Pons (tissue), 1 donor: Measurements from ENCODE around the gene ATXN2L.
"Not testable (repeated sequence)": the region's sequence is repeated elsewhere in the genome, so short reads cannot be mapped to it uniquely, and the experiment has no call there.

Experiments used
- DNase-seq: peaks from one replicate; pipeline ENCODE4 v3.0.0-alpha.2; 2016; ENCODE audit warnings: low spot score

Gene ATXN2L

DNA sequence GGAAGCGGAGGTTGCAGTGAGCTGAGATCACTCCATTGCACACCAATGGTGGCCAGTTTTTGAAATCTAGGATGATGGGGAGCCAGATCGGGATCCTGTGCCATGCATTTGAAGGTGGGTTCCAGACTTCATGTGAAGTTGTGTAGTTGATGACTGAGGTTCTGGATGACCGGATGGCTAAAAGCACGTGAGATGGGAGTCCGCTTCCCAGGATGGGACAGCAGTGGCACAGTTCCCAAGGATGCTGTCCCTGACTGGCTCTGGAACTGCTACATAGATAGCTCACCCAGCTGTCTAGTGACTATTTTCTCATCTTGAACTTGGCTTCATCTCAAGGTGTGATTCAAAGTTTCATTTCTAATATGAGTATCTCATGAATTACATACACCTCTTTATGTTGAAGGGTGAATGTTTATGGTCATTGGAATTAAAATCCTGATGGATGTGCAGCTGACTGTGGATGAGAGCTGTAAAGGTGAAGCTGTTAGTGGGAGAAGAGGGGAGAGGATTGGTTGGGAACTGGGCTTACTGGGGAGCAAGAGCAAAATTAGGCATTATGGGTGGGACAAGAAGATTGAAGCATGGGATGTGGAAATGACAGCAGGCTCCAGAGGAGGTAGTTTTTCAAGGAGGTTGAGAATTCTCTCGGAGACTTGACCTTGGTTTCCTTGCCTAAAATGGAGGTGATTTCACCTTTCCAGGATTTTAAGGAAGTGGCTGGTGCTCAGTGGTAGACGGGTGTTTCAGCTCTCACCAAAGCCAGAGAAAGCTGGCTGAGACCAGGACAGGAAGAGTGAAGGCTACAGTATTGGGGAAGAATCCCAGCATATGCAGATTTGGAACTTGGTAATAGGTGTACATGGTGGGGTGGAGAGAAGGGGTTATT, 15.1 kb downstream of the ATXN2L start:
- DNase-seq: no peak

DNA sequence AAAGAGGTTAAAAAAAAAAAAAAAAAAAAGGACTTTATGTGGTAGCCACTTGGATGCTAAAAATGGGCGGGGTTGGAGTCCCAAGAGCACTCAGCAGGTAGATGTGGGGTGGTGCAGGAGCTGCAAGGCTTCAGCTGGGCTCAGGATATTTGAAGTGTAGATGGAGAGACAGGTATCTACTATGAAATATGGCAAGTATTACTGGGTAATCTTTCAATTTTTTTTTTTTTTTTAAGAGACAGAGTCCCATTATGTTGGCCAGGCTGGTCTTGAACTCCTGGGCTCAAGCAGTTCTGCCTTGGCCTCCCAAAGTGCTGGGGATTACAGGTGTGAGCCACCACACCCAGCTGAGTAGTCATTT, 15.7 kb downstream of the ATXN2L start:
- no peak for DNase-seq

DNA sequence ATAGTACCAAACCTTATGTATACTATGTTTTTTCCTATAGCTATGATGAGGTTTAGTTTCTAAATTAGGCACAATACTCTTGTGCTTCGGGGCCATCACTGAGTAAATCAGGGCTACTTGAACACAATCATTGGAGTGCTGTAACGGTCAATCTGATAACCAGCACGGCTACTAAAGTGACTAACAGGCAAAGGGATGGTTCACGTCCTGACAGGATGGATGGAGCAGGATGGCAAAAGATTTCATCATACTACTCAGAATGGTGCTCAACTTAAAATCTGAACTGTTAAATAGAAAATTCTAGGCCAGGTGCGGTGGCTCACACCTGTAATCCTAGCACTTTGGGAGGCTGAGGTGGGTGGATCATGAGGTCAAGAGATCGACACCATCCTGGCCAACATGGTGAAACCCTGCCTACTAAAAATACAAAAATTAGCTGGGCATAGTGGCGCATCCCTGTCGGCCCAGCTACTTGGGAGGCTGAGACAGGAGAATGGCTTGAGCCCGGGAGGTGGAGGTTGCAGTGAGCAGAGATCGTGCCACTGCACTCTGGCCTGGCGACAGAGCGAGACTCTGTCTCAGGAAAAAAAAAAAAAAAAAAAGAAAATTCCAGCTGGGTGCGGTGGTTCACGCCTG, 16.3 kb downstream of the ATXN2L start:
- DNase-seq: no peak

DNA sequence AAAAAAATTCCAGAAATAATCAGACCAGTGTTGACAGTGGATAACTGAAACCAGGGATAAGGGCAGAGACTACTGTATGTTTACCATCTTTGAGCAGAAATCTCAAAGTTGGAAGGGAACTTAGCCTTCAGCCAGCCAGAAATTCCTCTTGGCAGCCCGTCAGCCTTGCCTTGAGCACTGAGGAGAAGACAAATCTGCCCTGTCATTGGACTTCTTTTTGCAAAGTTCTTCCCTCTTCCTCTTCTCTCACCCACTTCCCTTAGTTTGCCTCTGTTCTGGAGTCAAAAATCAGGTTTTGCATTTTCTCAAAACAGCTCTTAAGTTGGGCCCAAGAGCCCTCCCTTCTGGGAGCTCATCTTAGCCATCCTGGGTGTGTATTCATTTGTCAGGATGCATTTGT, 17.1 kb downstream of the ATXN2L start:
- no peak for DNase-seq

DNA sequence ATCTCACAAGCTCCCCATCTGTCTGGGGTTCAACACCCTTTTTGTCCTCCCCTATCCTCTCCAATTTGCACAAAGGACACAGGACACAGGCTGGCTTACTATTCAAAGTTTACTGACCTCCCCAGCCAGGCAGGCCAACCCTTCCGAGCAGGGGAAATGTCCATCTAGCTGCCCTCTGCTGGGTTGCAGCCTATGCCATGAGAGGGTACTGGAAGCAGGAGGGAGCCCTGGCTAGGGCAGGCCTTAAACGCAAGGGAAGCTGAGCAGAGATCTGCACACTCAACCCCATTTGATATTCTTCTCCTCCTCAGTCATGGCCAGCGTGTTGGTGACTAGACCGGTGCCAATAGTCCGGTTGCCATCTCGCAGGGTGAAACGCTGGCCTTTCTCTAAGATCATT, 19.9 kb downstream of the ATXN2L start:
- no peak for DNase-seq

DNA sequence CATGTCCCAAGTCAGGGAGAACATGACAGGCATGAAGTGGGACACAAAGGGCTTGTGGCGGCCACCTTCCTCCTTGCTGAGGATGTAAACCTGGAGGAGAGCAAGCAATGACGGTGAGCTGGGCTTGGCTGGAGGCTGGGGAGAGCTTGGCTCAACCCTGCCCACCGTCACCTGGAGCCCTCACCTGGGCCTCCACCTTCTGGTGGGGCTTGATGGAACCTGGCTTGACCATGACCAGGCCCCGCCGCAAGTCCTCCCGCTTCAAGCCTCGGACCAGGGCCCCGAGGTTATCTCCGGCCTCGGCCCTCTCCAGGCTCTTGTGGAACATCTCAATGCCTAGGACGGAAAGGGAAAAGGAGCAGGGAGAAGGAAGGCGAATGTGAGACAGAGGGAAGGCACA, 21.0 kb downstream of the ATXN2L start:
- DNase-seq: no peak

- DNase-seq: no peak
These were observed 21.6 kb downstream of the ATXN2L start for GRCh38 chr16:28844226-28844885.

- no peak for DNase-seq
These were observed 22.5 kb downstream of the ATXN2L start for GRCh38 chr16:28845293-28845692.

DNA sequence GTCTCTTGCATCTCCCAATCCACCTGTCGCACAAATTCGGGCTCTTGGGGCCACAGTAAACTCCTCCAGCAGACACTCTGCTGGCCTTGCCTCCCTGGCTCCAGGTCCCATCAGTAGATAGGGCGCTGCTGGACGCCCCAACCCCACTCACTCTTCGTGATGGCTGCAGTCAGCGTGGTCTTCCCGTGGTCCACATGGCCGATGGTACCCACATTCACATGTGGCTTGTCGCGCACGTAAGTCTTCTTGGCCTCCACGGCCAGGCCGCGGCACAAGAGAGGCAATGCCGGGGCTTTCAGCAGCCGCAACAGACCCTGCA, 22.9 kb downstream of the ATXN2L start:
- no peak for DNase-seq

DNA sequence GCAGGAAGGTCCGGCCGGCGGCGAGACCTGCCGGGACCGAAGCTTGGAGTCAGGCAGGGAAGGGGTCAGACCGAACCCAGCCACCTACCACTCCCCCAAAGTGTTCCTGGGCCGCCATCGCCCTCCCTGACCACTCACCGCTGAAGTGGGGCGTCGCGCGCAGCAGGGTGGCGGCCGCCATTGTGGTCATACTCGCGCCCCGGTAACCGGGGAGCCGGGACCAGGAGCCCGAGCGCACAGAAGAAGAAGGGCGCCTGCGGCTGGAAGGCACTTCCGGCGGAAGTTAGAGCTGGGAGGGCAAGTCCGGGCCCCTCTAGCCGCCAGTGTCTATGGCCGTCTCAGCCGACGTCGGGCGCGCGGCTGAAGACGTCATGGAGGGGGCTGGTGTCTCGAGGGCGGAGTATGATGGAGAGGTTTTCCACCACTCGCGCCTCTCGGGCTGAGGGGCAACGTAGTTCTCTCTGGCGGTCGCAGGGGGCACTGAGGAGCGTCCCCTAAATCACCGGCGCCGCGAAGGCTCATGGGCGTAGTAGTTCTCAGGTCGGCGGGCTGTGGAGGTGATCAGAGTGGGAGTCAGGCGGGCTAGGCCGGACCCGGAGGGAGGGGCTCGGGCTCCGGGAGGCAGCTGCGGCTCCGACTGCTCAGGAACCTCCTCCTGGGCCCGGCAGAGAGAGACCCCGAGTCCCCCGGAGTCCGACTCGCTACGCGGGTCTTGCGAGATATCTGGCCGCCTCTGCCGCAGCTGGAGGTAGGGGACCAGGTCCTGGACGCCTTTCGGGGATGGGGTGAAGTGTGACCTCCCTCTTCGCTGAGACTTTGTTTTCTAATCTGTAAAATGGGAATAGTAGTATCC, 23.5 kb downstream of the ATXN2L start, which contains the start of gene TUFM:
TSS of gene TUFM (minus strand) at position 269 of the 853 bp plus-strand sequence. CDS start at position 190, 79 bp downstream.
- peak; percentile 98 for DNase-seq

DNA sequence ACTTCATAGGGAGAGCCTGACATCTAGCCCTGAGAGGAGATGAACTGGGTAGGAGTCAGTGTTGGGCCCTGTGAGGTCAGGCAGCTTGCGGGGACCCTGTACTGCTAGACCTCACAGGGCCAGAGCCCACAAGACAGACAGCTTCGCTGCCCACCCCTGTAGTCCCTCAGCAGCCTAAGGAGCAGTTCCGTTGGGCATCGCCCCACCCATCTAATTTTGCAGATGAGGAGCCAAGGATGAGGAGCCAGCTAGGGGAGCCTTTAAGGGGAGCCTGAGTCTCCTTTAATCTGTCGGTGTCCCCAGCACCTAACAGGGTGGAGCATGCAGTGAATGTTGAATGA, 24.1 kb downstream of the ATXN2L start:
- peak; percentile 28 for DNase-seq

DNA sequence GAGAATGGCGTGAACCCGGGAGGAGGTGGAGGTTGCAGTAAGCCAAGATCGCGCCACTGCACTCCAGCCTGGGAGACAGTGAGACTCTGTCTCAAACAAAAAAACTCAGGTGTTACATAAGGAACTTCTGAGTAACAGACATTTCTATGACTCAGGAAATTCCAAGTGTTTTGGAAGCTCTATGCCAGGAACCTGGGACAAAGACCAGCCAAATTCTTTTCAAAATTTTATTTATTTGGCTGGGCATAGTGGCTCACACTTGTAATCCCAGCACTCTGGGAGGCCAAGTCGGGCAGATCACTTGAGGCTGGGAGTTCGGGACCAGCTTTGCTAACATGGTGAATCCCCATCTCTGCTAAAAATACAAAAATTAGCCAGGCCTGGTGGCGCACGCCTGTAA, 35.6 kb downstream of the ATXN2L start:
- no peak for DNase-seq

- DNase-seq: no peak
These were observed 36.5 kb downstream of the ATXN2L start for GRCh38 chr16:28859326-28859725.

GRCh38 chr16:28863929-28864793, 41.4 kb downstream of the ATXN2L start:
- DNase-seq: no peak

DNA sequence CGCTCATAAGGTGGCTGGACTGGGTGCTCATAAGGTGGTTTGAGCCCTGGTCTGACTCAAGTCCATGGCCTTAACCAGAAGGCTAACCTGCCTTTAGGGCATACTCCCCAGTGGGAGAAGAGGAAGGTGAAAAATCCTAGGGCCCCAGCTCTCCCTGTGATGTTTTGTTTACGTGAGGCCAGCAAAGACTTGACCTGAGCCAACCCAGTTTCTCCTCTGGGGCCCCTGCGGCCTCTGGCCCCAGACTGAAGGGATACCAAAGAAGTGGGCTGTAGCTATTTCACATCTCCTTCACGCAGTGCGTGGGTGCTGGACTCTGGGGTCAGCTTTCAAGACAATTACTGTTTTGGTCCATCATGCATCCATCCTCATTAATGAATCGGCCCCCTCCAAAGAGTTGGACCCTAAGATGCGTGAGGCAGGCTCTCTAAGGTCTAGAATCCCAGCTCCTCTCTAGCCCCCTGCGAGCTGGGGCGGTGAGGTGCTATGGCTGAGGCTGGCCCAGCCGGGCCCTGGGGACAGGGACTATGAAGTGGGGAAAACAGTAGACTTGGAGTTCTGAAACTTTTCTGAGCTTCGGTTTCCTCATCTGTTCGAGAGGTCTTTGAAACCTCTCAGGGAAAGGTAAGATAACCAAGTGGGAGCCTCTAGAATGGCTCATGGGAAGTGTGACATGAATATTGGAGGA, 42.3 kb downstream of the ATXN2L start:
- DNase-seq: no peak

- DNase-seq: no peak
These were observed 43.1 kb downstream of the ATXN2L start for GRCh38 chr16:28865722-28866453.

DNA sequence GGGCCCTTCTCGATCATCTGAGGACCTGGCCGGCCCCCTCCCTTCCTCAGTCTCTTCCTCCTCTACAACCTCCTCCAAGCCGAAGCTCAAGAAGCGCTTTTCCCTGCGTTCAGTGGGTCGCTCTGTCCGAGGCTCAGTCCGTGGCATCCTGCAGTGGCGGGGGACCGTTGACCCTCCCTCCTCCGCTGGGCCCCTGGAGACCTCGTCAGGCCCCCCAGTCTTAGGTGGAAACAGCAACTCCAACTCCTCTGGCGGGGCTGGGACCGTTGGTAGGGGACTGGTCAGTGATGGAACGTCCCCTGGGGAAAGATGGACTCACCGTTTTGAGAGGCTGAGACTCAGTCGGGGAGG, 43.6 kb downstream of the ATXN2L start:
- DNase-seq: no peak

- no peak for DNase-seq
These were observed 44.4 kb downstream of the ATXN2L start for GRCh38 chr16:28867241-28867640.

GRCh38 chr16:28867646-28868045, 44.8 kb downstream of the ATXN2L start:
- DNase-seq: not testable (repeated sequence)

DNA sequence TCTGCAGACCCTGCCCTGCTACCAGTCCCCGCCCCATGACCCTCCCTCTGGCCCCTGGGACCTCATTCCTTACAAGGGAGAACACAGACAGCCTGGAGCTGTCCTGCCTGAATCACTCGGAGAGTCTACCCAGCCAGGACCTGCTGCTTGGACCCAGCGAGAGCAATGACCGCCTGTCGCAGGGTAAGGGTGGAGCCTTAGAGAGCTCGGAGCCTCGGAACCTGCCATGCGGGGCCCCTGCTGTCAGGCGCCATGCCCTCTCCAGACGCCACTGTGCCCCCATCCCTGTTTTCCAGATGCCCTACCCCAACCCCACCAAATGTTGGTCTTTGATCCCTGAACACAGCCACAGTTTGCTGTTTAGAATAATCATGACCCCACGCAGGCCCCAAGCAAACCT, 46.4 kb downstream of the ATXN2L start:
- no peak for DNase-seq
